HTR-8/SVneo (cell line): ENCODE measurements around the gene F2.
"Not testable (repeated sequence)": the region's sequence is repeated elsewhere in the genome, so short reads cannot be mapped to it uniquely, and the experiment has no call there.

Experiments
- DNase-seq: peaks from one replicate; pipeline ENCODE4 v3.0.0; 2011; ENCODE audit warnings: low spot score, mixed read lengths; ENCODE audit not compliant: insufficient read length
- FAIRE-seq: peaks from 2 replicates; lab custom pipeline; 2011; peaks lifted over from hg19 to GRCh38; lab: Jason Lieb, UNC

Gene F2

DNA sequence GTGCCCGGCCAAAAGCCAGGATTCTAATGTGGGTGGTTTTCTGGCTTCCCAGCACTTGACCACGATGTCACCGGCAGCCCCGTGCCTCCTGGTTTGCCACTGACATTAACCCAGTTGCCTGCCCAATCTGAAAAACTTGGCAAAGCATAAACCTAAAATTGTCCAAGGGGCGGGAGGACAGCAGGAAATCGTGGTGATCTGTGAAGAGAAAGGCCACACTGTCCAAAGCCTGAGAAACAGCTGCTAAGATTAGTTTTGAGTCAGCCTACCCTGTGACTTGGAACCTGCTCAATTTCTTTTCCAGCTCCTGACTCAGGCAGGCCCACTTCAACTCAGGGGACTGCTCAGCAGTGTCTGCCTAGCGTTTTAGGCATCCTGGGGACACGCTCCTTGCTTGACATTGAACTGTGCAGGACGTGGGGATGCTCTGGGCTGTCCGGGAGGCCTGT, 8.2 kb upstream of the F2 start:
- DNase-seq: no peak
- no peak for FAIRE-seq

DNA sequence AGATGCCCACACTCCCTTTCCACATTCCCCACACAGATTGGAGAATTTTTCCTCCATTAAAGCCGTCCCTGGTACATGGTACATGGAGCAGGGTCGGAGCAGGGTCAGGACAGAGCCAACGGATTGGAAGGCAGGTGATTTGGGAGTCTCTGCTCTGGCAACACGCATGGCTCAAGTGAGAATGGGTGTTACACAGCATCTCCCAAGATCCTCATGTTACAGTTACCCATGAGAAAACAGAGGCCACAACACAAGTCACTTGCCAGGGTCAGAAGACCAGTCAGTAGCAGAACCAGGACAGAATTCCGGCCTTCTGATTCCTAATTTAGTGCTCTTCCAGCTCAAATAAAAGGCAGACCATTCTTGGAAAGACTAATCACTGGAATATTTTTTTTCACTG, 7.7 kb upstream of the F2 start:
- no peak for FAIRE-seq

DNA sequence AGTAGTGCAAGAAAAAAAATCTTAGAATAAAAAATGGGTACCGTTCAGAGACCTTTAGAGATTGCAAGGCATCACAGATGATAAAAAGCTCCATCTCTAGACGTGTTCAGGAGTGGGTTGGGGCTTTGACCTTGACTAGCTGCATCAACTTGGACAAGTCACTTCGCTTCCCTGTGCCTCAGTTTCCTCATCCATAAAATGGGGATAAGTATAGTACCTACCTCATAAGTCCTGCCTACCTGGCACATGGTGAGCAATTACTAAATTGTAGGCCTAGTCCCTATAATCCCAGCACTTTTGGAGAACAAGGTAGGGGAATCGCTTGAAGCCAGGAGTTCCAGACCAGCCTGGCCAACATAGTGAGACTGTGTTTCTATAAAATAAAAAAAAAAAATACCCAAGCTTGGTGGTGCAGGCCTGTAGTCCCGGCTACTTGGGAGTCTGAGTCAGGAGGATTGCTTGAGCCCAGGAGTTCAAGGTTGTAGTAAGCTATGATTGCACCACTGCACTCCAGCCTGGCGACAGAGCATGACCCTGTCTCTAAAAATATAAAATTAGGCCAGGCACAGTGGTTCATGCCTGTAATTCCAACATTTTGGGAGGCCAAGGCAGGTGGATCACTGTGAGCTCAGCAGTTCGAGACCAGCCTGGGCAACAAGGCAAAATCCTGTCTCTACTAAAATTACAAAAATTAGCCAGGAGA, 6.0 kb upstream of the F2 start:
- DNase-seq (no peak), FAIRE-seq (no peak)

More for the DNA sequence above, 7.7 kb upstream of the F2 start:
- no peak for DNase-seq

DNA sequence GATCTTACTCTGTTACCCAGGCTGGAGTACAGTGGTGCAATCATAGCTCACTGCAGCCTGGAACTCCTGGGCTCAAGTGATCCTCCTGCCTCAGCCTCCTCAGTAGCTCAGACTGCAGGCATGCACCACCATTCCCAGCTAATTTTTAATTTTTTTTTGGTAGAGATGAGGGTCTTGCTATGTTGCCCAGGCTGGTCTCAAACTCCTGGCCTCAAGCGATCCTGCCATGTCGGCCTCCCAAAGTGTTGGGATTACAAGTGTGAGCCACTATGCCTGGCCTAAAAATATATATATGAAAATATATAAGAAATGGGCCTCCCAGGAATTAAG, 1.2 kb upstream of the F2 start:
- not testable (repeated sequence) for FAIRE-seq, DNase-seq

DNA sequence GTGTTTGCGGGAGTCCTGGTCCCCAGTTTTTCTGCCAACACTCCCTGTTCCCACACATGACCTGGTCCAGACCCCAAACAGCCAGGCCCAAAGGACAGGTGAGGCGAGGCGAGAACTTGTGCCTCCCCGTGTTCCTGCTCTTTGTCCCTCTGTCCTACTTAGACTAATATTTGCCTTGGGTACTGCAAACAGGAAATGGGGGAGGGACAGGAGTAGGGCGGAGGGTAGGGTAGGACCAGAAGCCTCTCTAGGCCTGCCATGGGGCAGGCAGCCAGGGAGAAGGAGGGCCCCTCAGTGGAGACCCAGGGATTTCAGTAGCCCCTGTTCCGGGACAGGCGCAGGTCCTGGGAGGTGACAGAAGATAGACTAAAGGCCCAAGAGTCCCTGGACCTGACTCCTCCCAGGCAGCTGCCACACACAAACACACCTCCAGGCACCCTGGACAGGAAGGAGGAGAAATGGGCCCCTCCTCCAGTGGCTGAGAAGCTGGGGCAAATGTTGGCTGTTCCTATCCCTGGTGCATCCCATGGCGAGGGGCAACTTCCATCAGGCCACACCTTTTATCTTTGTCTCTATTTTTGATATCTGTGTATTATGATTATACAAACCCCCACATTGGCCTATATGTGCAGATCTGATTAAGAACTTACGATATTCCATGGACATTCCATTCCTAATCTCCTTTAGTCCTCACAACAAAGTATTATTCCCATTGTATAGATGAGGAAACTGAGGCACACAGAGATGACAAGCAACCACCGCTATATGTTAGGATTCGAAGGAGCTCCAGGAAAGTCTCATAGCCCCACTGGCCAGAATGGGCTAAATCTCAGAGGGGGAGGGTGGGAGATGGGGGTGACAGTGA, 626 bp upstream of the F2 start:
- no peak for FAIRE-seq
- no peak for DNase-seq

DNA sequence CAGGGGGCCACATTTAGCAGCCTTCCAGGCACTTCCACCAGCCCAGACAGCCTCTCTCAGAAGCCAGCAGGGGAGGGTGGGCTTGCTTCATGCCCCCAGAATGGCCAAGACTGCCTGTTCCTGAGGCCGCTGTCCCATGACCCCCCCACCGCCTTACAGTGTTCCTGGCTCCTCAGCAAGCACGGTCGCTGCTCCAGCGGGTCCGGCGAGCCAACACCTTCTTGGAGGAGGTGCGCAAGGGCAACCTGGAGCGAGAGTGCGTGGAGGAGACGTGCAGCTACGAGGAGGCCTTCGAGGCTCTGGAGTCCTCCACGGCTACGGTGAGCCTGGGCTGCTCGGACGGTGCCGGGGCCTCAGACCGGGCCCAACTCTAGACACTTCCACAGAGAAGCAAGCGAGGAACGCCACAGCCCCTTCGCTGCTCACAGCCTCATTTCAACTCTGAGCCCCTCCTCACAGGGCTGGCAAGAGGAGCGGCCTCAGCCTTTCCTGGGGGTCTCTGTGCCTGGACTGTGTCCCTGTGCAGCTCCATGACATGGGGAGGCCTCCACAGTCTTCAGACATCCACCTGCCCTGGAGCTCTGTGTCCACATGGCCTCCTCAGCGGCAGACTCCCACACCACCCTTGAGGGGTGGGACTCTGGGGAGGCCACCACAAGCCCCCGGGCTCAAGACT, 668 bp downstream of the F2 start:
- no peak for FAIRE-seq
- DNase-seq: no peak

DNA sequence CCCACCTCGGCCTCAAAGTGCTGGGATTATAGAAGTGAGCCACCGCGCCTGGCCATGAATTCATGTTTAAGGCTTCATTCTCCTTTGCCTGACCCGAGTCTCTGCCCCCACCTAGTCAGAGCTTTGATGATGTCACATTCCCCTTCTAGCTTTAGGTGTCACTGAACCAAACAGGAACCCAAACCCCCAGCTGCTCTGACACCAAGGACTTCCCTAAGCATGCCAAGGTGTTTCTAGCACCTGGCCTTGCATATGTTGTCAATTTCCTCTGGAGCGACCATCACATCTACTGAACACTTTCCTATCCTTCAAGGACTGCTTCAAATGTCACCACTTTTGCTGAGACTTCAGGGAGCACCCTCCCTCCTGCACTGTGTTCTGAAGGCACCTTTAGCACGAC, 2.3 kb downstream of the F2 start:
- DNase-seq: no peak
- no peak for FAIRE-seq

DNA sequence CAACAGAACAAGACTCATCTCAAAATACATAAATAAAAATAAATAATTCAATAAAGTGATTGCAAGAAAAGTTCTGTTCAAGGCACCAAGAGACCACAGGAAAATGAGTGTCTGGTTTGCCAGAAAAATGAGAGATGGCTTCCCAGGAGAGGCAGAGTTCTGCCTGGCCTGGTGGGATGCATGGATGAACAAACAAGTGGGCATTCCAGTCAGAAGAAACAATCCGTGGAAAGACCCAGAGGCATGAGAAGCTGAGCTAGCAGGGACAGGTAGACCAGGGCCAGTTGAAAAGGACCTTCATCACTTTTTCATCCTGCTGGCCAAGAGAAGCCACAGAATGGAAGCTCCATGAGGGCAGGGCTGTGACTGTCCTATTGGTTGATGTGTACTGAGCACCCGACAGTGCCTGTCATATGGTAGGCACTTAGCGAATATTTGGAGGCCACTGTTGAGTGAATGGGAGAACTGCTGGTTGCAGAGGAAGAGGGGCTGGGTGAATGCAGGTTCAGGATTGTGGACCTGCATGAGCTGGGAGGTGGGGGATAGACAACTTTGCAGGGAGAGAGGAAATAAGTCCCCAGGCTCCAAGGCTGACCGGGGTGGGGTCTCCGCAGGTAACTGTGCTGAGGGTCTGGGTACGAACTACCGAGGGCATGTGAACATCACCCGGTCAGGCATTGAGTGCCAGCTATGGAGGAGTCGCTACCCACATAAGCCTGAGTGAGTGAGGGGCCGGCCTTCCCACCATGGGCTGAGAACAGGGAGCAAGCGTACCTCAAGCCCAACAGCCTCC, 3.7 kb downstream of the F2 start:
- FAIRE-seq: no peak
- no peak for DNase-seq

DNA sequence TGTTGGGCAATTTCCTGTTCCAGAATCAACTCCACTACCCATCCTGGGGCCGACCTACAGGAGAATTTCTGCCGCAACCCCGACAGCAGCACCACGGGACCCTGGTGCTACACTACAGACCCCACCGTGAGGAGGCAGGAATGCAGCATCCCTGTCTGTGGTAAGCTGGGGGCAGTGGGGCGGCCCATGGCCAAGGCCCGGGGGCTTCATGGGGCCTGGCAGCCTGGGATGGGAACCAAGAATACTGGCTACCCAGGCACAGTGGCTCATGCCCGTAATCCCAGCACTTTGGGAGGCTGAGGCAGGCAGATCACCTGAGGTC, 4.3 kb downstream of the F2 start:
- FAIRE-seq (no peak), DNase-seq (no peak)

DNA sequence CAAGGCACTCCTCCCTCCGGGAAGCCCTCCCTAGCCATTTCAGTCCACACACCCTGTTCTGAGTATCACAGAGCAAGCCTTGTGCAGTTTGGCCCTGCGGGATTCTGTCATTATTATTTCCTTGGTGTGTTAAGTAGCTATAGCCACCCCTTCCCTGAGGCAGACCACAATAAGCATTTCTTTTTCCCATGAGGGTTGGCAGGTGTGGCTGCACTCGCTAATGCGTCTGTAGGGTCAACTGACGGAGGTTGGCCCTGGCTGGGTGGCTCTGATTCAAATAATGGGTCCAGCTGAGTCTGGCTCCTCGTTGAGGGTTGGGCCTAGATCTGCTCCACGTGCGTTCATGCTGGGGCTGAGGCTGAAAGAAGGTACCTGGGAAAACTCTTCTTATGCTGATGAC, 5.1 kb downstream of the F2 start:
- no peak for FAIRE-seq
- no peak for DNase-seq

DNA sequence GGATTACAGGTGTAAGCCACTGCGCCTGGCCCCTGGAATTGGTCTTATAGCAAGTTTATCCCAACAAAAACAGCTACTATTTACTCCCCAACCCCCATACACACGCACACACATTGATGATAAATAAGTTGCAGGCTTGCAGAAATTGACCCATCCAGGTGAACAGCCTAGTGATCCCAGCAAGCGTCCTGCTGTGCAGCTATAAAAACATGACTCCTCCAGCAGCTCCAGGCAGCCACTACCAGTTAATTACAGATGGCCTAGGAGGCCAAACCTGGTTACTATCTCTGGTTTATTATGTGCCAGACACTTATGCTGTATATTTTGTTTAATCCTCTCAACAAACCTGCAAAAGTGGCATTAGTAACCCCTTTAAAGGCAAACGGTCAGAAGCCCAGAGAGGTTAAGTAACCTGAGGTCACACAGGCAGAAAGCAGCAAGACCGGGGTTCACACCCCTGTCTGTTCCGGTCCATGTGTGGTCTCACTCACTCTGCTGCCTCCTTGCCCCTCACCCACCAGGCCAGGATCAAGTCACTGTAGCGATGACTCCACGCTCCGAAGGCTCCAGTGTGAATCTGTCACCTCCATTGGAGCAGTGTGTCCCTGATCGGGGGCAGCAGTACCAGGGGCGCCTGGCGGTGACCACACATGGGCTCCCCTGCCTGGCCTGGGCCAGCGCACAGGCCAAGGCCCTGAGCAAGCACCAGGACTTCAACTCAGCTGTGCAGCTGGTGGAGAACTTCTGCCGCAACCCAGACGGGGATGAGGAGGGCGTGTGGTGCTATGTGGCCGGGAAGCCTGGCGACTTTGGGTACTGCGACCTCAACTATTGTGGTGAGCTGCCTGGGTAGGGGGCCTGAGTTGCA, 6.6 kb downstream of the F2 start:
- no peak for FAIRE-seq
- no peak for DNase-seq

DNA sequence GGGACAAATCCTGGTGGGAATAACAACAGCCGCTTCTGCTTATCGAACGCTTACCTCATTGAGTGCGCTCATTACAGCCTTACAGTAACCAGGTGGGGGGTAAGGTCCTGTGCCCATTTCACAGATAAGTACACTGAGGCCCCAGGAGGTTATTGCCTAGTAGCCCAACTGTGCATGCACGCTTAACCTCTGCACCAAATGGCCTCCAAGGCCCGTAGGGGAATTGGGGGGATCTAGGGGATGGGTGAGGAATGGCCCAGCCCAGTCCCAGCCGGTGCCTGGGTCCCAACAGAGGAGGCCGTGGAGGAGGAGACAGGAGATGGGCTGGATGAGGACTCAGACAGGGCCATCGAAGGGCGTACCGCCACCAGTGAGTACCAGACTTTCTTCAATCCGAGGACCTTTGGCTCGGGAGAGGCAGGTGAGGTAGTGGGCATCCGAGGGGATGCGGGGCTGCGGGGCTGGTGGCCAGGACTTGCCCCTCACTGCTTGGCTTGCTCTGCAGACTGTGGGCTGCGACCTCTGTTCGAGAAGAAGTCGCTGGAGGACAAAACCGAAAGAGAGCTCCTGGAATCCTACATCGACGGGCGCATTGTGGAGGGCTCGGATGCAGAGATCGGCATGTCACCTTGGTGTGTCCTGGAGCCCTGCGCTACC, 7.3 kb downstream of the F2 start:
- no peak for FAIRE-seq

DNA sequence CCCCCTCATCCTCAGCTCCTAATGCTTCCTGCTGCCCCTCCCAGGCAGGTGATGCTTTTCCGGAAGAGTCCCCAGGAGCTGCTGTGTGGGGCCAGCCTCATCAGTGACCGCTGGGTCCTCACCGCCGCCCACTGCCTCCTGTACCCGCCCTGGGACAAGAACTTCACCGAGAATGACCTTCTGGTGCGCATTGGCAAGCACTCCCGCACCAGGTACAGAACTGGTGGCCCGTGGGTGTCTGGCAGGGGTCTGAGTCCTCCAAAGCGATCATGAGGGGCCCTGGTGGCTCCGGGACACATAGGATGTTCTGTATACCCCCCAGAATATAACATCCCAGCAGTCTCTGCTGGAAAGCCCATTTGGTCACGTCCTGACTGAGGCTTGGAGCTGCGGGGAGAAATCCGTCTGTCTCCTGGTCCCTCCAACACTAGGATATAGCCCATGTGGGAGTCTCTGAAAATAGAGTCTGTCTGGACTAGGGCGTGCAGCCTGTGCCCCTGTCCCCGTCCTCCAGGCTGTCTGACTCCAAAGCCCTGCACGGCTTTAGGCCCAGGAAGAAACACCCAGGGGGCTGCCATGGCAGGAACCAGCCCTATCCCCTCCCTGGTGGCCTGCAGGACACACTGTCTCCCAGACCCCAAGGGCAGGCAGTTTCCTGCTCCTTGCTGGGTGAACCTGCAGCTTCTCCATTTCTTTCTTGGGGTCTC, 9.1 kb downstream of the F2 start:
- no peak for DNase-seq
- no peak for FAIRE-seq

More for the DNA sequence above, 7.3 kb downstream of the F2 start:
- DNase-seq: no peak

DNA sequence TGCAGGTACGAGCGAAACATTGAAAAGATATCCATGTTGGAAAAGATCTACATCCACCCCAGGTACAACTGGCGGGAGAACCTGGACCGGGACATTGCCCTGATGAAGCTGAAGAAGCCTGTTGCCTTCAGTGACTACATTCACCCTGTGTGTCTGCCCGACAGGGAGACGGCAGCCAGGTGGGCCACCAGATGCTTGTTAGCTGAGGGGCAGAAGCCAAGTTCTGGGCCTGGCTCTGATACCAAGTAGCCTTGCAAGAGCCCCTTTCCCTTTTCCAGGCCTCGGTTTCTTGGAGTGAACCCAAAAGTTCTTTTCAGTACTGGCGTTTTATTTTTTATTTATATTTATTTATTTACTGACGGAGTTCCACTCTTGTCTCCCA, 9.6 kb downstream of the F2 start:
- DNase-seq (no peak), FAIRE-seq (no peak)

DNA sequence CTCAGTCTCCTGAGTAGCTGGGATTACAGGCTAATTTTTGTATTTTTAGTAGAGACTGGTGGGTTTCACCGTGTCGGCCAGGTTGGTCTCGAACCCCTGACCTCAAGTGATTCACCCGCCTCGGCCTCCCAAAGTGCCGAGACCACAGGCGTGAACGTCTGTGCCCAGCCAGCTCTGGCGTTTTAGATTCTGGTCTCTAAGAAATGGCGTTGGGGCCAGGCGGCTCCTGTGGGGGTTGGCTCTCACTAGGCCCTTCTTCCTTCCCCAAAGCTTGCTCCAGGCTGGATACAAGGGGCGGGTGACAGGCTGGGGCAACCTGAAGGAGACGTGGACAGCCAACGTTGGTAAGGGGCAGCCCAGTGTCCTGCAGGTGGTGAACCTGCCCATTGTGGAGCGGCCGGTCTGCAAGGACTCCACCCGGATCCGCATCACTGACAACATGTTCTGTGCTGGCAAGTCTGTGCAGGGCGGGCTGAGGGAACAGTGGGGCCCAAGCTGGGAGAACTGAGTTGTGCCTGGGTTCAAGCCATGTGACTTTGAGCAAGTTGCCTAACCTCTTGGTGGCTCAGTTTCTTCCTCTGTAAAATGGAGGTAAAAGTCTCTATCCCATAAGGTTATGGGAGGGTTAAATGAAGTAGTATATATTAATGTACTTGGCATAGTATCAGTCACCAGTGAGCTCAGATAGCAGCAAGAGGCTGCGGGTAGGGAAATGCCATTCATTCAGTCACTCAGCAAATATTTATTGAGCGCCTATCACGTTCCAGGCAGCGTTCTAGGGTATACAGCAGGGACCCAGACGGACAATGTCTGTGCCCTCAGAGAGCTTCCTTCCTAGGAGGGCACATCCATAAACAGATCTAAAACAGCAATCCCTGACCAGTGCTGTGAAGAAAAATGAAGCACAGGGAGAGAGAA, 10.4 kb downstream of the F2 start:
- DNase-seq (no peak), FAIRE-seq (no peak)

DNA sequence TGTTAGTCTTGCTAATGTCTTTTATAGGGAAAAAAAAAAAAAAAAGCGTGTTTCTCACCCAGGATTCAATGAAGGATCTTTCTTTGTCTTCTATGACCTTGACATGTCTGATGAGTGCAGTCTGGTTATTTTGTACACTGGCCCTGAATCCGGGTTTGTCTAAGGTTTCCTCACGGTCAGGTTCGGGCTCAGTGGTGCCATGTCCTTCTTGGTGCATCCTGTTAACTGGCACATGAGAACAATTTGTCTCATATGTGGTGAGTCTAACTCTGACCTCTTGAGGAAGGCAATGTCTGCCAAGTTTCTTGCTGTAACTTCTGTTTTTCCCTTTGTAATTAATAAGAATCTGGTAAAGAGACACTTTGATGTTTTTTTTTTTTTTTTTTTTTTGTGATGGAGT, 12.5 kb downstream of the F2 start:
- no peak for FAIRE-seq
- no peak for DNase-seq

DNA sequence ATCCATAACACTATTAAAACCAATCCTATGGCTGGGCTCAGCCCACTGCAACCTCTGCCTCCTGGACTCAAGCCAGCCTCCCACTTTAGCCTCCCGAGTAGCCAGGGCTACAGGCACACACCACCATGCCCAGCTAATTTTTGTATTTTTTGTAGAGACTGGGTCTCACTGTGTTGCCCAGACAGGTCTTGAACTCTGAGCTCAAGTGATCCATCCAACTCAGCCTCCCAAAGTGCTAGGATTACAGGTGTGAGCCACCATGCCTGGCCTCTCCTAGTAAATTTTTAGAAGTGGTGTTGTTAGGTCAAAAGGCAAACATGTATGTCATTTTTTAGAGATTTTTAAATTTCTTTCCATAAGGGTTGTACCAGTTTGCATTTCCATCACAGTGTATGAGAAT, 14.2 kb downstream of the F2 start:
- FAIRE-seq (no peak), DNase-seq (no peak)

DNA sequence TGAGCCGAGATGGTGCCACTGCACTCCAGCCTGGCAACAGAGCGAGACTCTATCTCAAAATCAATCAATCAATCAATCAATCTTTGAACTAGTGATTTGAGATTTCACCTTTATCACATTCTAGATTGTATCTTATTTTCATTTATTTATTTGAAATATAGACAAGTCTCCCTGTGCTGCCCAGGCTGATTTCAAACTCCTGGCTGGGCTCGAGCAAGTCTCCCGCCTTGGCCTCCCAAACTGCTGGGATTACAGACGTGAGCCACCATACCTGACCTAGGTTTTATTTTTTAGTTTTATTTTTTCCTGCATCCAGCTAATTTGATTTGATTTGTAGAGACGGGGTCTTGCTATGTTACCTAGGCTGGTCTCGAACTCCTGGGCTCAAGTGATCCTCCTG, 17.1 kb downstream of the F2 start:
- DNase-seq (no peak), FAIRE-seq (no peak)
